Muscle of back (tissue), 11 donors: ENCODE results near the gene CCDC138. TPM values are rescaled to one million over a fixed set of nuclear protein-coding genes. Genes with fewer than 3 reads are reported as not detected.

Experiments used
- DNase-seq, 3 donors: peaks; one replicate each; pipeline versions ENCODE4 v3.0.0 to v3.0.0-alpha.2; 2013
- polyA plus RNA-seq, 10 donors: library from polyadenylated mRNA; unstranded; fragments of 120-200 nt; gene quantifications; one replicate each; pipeline ENCODE4 v1.2.1, GENCODE V29; 2013; ENCODE audit not compliant: insufficient read length in 10 of 10

Gene CCDC138
- polyA plus RNA-seq, 10 donors = 4.0 to 7.1 (median 5.9) TPM

- DNase-seq = no peak
These were observed 131.7 kb downstream of the CCDC138 start for GRCh38 chr2:108918156-108918874.

- no peak for DNase-seq
These were observed 132.4 kb downstream of the CCDC138 start for GRCh38 chr2:108918941-108919341.

- DNase-seq = no peak
These were observed 133.2 kb downstream of the CCDC138 start for GRCh38 chr2:108919571-108920373.

GRCh38 chr2:108920686-108921085 lies 134.1 kb downstream of the CCDC138 start:
- no peak for DNase-seq

GRCh38 chr2:108921096-108922030 lies 134.8 kb downstream of the CCDC138 start:
- DNase-seq = no peak

- no peak for DNase-seq
These were observed 135.8 kb downstream of the CCDC138 start for GRCh38 chr2:108922141-108922915.

GRCh38 chr2:108923019-108923700 lies 136.6 kb downstream of the CCDC138 start:
- DNase-seq = no peak

- no peak for DNase-seq
These were observed 137.4 kb downstream of the CCDC138 start for GRCh38 chr2:108923736-108924579.

GRCh38 chr2:108924580-108925251 lies 138.1 kb downstream of the CCDC138 start:
- DNase-seq = no peak

GRCh38 chr2:108925286-108925685 lies 138.7 kb downstream of the CCDC138 start:
- no peak for DNase-seq

GRCh38 chr2:108925735-108926134 lies 139.2 kb downstream of the CCDC138 start:
- DNase-seq = no peak

Other genes with a start within 250 kb of the CCDC138 start
- gene RANBP2, start 67.3 kb upstream of the CCDC138 start, polyA plus RNA-seq = 10 to 100 TPM; 27.1 to 45.4 (median 35.2) TPM
- gene EDAR, start 202.4 kb downstream of the CCDC138 start, polyA plus RNA-seq = 1 to 10 TPM in 2 of 10 donors, under 1 TPM in 7, not detected in 1; 0.07 to 2.7 (median 0.11) TPM